HG03196 (cell line): ENCODE measurements around the gene SLC35E1.
"Not testable (repeated sequence)": the region's sequence is repeated elsewhere in the genome, so short reads cannot be mapped to it uniquely, and the experiment has no call there.

Experiments used
- ATAC-seq: cut with Tn5 transposase; IDR thresholded peaks from one replicate; pipeline ENCODE4 v1.9.1; 2021; ENCODE audit not compliant: unreplicated experiment

SLC35E1 gene

GRCh38 chr19:16524991-16525734 lies 47.1 kb downstream of the SLC35E1 start:
- no peak for ATAC-seq

GRCh38 chr19:16522559-16523377 lies 49.4 kb downstream of the SLC35E1 start:
- ATAC-seq = no peak

- ATAC-seq = no peak
Observed at GRCh38 chr19:16521715-16522289, 50.4 kb downstream of the SLC35E1 start.

GRCh38 chr19:16520986-16521624 lies 51.1 kb downstream of the SLC35E1 start:
- ATAC-seq = no peak

GRCh38 chr19:16520074-16520973 lies 51.9 kb downstream of the SLC35E1 start:
- ATAC-seq = no peak

- ATAC-seq = no peak
Observed at GRCh38 chr19:16519230-16519687, 53.0 kb downstream of the SLC35E1 start.

GRCh38 chr19:16518483-16519229 lies 53.6 kb downstream of the SLC35E1 start:
- no peak for ATAC-seq

GRCh38 chr19:16518061-16518460 lies 54.2 kb downstream of the SLC35E1 start:
- no peak for ATAC-seq

GRCh38 chr19:16516923-16517610 lies 55.1 kb downstream of the SLC35E1 start:
- no peak for ATAC-seq

- ATAC-seq = no peak
Observed at GRCh38 chr19:16516381-16516780, 55.8 kb downstream of the SLC35E1 start.

GRCh38 chr19:16514383-16515019 lies 57.7 kb downstream of the SLC35E1 start:
- no peak for ATAC-seq

GRCh38 chr19:16512611-16513010 lies 59.6 kb downstream of the SLC35E1 start:
- ATAC-seq = not testable (repeated sequence)

- ATAC-seq = no peak
Observed at GRCh38 chr19:16509141-16510061, 62.8 kb downstream of the SLC35E1 start.

- ATAC-seq = no peak
Observed at GRCh38 chr19:16508546-16508945, 63.7 kb downstream of the SLC35E1 start.

GRCh38 chr19:16506961-16507360 lies 65.3 kb downstream of the SLC35E1 start:
- ATAC-seq = no peak

GRCh38 chr19:16506161-16506560 lies 66.1 kb downstream of the SLC35E1 start:
- not testable (repeated sequence) for ATAC-seq

GRCh38 chr19:16504271-16504670 lies 67.9 kb downstream of the SLC35E1 start:
- no peak for ATAC-seq
